GM19467 (cell line): Measurements from ENCODE around the gene BHLHA9.
"Not testable (repeated sequence)": the region's sequence is repeated elsewhere in the genome, so short reads cannot be mapped to it uniquely, and the experiment has no call there.

Experiments used
- ATAC-seq: cut with Tn5 transposase; IDR thresholded peaks from one replicate; pipeline ENCODE4 v1.9.1; 2021; ENCODE audit warnings: mild to moderate bottlenecking, moderate library complexity; ENCODE audit not compliant: unreplicated experiment

BHLHA9 gene

GRCh38 chr17:1298606-1299005, 28.4 kb downstream of the BHLHA9 start:
- no peak for ATAC-seq

GRCh38 chr17:1299552-1300370, 29.5 kb downstream of the BHLHA9 start:
- ATAC-seq, result no peak

- ATAC-seq, result no peak
These were observed 30.2 kb downstream of the BHLHA9 start for GRCh38 chr17:1300371-1300905.

- ATAC-seq, result no peak
These were observed 31.3 kb downstream of the BHLHA9 start for GRCh38 chr17:1301546-1301945.

GRCh38 chr17:1302761-1303160, 32.5 kb downstream of the BHLHA9 start:
- no peak for ATAC-seq

- no peak for ATAC-seq
These were observed 34.3 kb downstream of the BHLHA9 start for GRCh38 chr17:1304522-1304921.

- no peak for ATAC-seq
These were observed 34.8 kb downstream of the BHLHA9 start for GRCh38 chr17:1304962-1305563.

GRCh38 chr17:1307829-1308228, 37.6 kb downstream of the BHLHA9 start:
- ATAC-seq, result not testable (repeated sequence)

- no peak for ATAC-seq
These were observed 42.1 kb downstream of the BHLHA9 start for GRCh38 chr17:1312261-1312870.

- ATAC-seq, result no peak
These were observed 43.2 kb downstream of the BHLHA9 start for GRCh38 chr17:1313270-1314005.

GRCh38 chr17:1315409-1315808, 45.2 kb downstream of the BHLHA9 start:
- no peak for ATAC-seq

GRCh38 chr17:1315891-1316403, 45.7 kb downstream of the BHLHA9 start:
- ATAC-seq, result no peak
